ENCODE data around the gene SULF2.
A peak's percentile ranks its signal among the peaks of the same experiment; 100 is the strongest.

Gene SULF2

GRCh38 chr20:47682028-47682783, 103.1 kb downstream of the SULF2 start:
- H3K4me3 ChIP-seq (ENCODE audit: low read depth, low read length), result no peak overlapping the region
- peak; percentile 12 for DNase-seq (ENCODE audit: low read depth)
- TF ChIP-seq CTCF (conservative IDR thresholded peaks at IDR 0.05; ENCODE audit: low read depth, low read length), result no peak

DNA sequence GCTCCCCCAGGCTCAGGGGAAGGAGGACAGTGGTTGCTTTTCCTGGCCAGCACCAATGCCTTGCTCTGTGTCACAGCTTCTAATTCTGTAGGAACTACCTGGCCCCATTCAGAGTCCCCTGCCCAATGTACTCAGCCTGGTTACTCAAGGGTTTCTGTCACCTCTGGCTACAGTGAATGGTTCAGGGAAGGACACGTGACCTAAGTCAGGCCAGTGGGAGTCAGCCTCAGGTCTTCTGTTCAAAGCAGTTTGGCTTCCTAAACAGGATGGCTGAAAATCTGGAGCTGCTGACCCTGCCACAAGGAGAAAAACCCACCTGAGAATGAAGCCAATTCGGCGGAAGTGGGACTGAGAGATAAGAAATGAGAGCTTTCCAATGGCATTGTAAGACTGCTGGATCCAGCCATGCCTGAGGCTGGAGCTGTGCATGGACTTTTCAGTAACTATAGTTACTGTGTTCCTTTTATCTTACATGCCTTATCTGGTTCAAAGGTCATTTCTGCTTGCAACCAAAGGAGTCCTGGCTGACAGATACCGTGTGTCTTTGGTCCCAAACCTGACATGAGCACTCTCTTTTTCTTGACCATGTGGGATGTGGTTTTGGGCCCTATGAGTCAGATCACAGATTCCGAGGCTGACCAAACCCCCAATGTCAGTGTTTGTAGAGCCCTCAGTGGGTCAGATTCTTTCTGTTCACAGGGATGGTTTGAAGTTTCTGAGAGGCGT, 104.3 kb downstream of the SULF2 start:
- no peak overlapping the region for H3K4me3 ChIP-seq (ENCODE audit: low read depth, low read length)
- DNase-seq (ENCODE audit: low read depth), result peak; percentile 26
- TF ChIP-seq CTCF (conservative IDR thresholded peaks at IDR 0.05; ENCODE audit: low read depth, low read length), result no peak

DNA sequence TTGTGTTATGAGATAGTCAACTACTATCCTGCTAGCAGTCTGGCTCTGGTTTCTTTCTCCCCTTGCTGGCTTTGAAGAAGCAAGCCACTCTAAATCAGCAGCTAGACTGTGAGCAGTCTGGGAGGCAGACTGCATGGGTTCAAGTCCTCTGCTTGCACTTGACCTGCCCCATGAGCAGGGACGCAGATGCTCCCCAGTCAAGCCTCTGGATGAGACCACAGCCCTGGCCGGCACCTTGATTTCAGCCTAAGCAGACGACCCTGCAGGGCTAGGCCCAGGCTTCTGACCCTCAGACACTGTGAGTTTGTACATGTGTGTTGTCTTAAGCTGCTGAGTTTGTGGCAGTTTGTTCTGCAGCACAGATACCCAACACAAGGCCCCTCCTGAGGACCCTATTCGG, 105.8 kb downstream of the SULF2 start:
- TF ChIP-seq CTCF (conservative IDR thresholded peaks at IDR 0.05; ENCODE audit: low read depth, low read length), result no peak
- DNase-seq (ENCODE audit: low read depth), result no peak
- no peak overlapping the region for H3K4me3 ChIP-seq (ENCODE audit: low read depth, low read length)

- TF ChIP-seq CTCF (conservative IDR thresholded peaks at IDR 0.05; ENCODE audit: low read depth, low read length), result no peak
- no peak overlapping the region for H3K4me3 ChIP-seq (ENCODE audit: low read depth, low read length)
- no peak for DNase-seq (ENCODE audit: low read depth)
Observed at GRCh38 chr20:47678536-47678935, 106.7 kb downstream of the SULF2 start.

DNA sequence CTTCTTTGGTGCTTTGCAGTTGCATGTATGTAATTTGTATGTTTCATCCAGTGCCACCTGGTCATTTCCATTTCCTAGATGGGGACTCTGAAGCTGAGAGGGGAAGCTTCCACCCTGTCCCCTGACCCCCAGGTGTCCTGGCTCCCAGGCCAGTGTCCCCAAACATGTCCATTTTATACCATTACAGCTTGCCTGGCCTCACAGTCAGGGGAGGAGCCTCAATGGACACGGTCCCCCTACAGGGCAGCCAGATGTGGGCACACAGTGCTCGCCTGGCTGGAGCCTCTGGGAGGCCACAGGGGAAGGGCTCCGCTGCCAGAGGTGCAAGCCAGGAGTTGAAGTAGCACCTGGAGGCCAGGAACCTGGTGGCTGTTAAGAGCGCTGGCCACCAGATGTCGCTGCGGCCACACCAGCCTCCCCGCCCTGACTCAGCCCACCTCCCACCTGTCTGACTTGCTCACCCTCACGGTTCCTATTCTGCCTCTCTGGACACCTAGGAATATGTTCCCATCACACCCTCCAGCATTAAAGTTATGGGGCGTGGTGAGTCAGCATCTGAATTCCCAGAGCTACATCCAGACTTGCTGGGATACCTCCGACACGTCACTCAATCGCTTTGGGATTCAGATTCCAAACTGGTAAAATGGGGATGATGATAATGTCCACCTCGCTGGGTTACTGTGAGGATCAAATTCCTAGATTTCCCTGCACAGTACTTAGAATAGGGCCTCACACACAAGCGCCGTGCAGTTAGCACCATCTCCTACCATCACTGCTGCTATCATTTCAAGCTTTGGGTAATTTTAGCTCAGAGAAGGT, 107.4 kb downstream of the SULF2 start:
- no peak overlapping the region for H3K4me3 ChIP-seq (ENCODE audit: low read depth, low read length)
- peak; percentile 54 for DNase-seq (ENCODE audit: low read depth)
- TF ChIP-seq CTCF (conservative IDR thresholded peaks at IDR 0.05; ENCODE audit: low read depth, low read length), result peak; percentile 87

- no peak for TF ChIP-seq CTCF (conservative IDR thresholded peaks at IDR 0.05; ENCODE audit: low read depth, low read length)
- DNase-seq (ENCODE audit: low read depth), result no peak
- H3K4me3 ChIP-seq (ENCODE audit: low read depth, low read length), result no peak overlapping the region
Observed at GRCh38 chr20:47676912-47677634, 108.2 kb downstream of the SULF2 start.
